ENCODE measurements around the gene GH2.

GH2 gene

GRCh38 chr17:63842540-63843386, 39.0 kb downstream of the GH2 start, which contains the start of gene SMARCD2:
Gene SMARCD2 (minus strand): TSS chr17:63842685. CDS start chr17:63842674, 11 bp downstream.
- Mint-ChIP-seq H3K9me3 (ENCODE audit: low read depth) (no peaks in the 10 kb centered on the region), H3K4me3 (peak within 1 kb of the TSS; percentile 94), H3K36me3 (peaks cover 2% of the 10 kb centered on the region), H3K27ac (peak within 1 kb of the TSS; percentile 92), H3K27me3 (no peaks in the 10 kb centered on the region), H3K4me1 (ENCODE audit: low read depth) (peaks cover 35% of the 10 kb centered on the region)

GRCh38 chr17:63842173-63842539, 39.6 kb downstream of the GH2 start:
- Mint-ChIP-seq H3K4me1 (ENCODE audit: low read depth) (peaks cover 34% of the 10 kb centered on the region), H3K4me3 (peak overlapping the region; percentile 94), H3K27ac (peak overlapping the region; percentile 92), H3K36me3 (peaks cover 2% of the 10 kb centered on the region), H3K27me3 (no peaks in the 10 kb centered on the region), H3K9me3 (ENCODE audit: low read depth) (no peaks in the 10 kb centered on the region)

- peaks cover 2% of the 10 kb centered on the region for H3K36me3 Mint-ChIP-seq
- H3K4me1 Mint-ChIP-seq (ENCODE audit: low read depth): peaks cover 38% of the 10 kb centered on the region
Measured at GRCh38 chr17:63841350-63842172, 40.2 kb downstream of the GH2 start.

GRCh38 chr17:63840591-63841349, 41.0 kb downstream of the GH2 start:
- peak overlapping the region; percentile 92 for H3K27ac Mint-ChIP-seq
- peaks cover 40% of the 10 kb centered on the region for H3K4me1 Mint-ChIP-seq (ENCODE audit: low read depth)
- peaks cover 2% of the 10 kb centered on the region for H3K36me3 Mint-ChIP-seq
- no peaks in the 10 kb centered on the region for H3K27me3 Mint-ChIP-seq
- peak overlapping the region; percentile 94 for H3K4me3 Mint-ChIP-seq
- H3K9me3 Mint-ChIP-seq (ENCODE audit: low read depth): no peaks in the 10 kb centered on the region

More at GRCh38 chr17:63841350-63842172, 40.2 kb downstream of the GH2 start:
- Mint-ChIP-seq H3K27ac (peak overlapping the region; percentile 92), H3K4me3 (peak overlapping the region; percentile 94), H3K27me3 (no peaks in the 10 kb centered on the region), H3K9me3 (ENCODE audit: low read depth) (no peaks in the 10 kb centered on the region)

GRCh38 chr17:63838631-63839171, 43.0 kb downstream of the GH2 start:
- H3K4me1 Mint-ChIP-seq (ENCODE audit: low read depth): peaks cover 44% of the 10 kb centered on the region
- H3K4me3 Mint-ChIP-seq: peak overlapping the region; percentile 32
- H3K27me3 Mint-ChIP-seq: no peaks in the 10 kb centered on the region
- no peaks in the 10 kb centered on the region for H3K9me3 Mint-ChIP-seq (ENCODE audit: low read depth)
- peaks cover 2% of the 10 kb centered on the region for H3K36me3 Mint-ChIP-seq
- peak overlapping the region; percentile 41 for H3K27ac Mint-ChIP-seq

- H3K4me1 Mint-ChIP-seq (ENCODE audit: low read depth): peaks cover 40% of the 10 kb centered on the region
- no peaks in the 10 kb centered on the region for H3K27me3 Mint-ChIP-seq
- peaks cover 2% of the 10 kb centered on the region for H3K36me3 Mint-ChIP-seq
- no peaks in the 10 kb centered on the region for H3K9me3 Mint-ChIP-seq (ENCODE audit: low read depth)
- H3K27ac Mint-ChIP-seq: peak overlapping the region; percentile 41
- H3K4me3 Mint-ChIP-seq: peak overlapping the region; percentile 32
Measured at GRCh38 chr17:63837962-63838600, 43.7 kb downstream of the GH2 start.

GRCh38 chr17:63837480-63837879, 44.3 kb downstream of the GH2 start:
- Mint-ChIP-seq H3K4me1 (ENCODE audit: low read depth) (peaks cover 40% of the 10 kb centered on the region), H3K4me3 (no peak overlapping the region), H3K27me3 (no peaks in the 10 kb centered on the region), H3K27ac (no peak overlapping the region), H3K36me3 (peaks cover 2% of the 10 kb centered on the region), H3K9me3 (ENCODE audit: low read depth) (no peaks in the 10 kb centered on the region)

GRCh38 chr17:63836811-63837210, 44.9 kb downstream of the GH2 start:
- Mint-ChIP-seq H3K4me3 (no peak overlapping the region), H3K27ac (peak overlapping the region; percentile 16), H3K4me1 (ENCODE audit: low read depth) (peaks cover 46% of the 10 kb centered on the region), H3K9me3 (ENCODE audit: low read depth) (no peaks in the 10 kb centered on the region), H3K36me3 (peaks cover 2% of the 10 kb centered on the region), H3K27me3 (no peaks in the 10 kb centered on the region)

- no peaks in the 10 kb centered on the region for H3K9me3 Mint-ChIP-seq (ENCODE audit: low read depth)
- no peaks in the 10 kb centered on the region for H3K27me3 Mint-ChIP-seq
- H3K4me3 Mint-ChIP-seq: no peak overlapping the region
- peaks cover 3% of the 10 kb centered on the region for H3K36me3 Mint-ChIP-seq
- peaks cover 50% of the 10 kb centered on the region for H3K4me1 Mint-ChIP-seq (ENCODE audit: low read depth)
- peak overlapping the region; percentile 64 for H3K27ac Mint-ChIP-seq
Measured at GRCh38 chr17:63835167-63835720, 46.5 kb downstream of the GH2 start.

- Mint-ChIP-seq H3K9me3 (ENCODE audit: low read depth) (no peaks in the 10 kb centered on the region), H3K27ac (peak overlapping the region; percentile 37), H3K27me3 (no peaks in the 10 kb centered on the region), H3K4me1 (ENCODE audit: low read depth) (peaks cover 56% of the 10 kb centered on the region), H3K36me3 (peaks cover 5% of the 10 kb centered on the region), H3K4me3 (no peak overlapping the region)
Measured at GRCh38 chr17:63834431-63835166, 47.1 kb downstream of the GH2 start.

- H3K4me3 Mint-ChIP-seq: no peak overlapping the region
- peaks cover 57% of the 10 kb centered on the region for H3K4me1 Mint-ChIP-seq (ENCODE audit: low read depth)
- no peaks in the 10 kb centered on the region for H3K27me3 Mint-ChIP-seq
- no peaks in the 10 kb centered on the region for H3K9me3 Mint-ChIP-seq (ENCODE audit: low read depth)
- H3K27ac Mint-ChIP-seq: peak overlapping the region; percentile 72
- H3K36me3 Mint-ChIP-seq: peaks cover 5% of the 10 kb centered on the region
Measured at GRCh38 chr17:63833741-63834373, 47.9 kb downstream of the GH2 start.

- Mint-ChIP-seq H3K36me3 (peaks cover 7% of the 10 kb centered on the region), H3K27me3 (no peaks in the 10 kb centered on the region), H3K4me1 (ENCODE audit: low read depth) (peaks cover 59% of the 10 kb centered on the region), H3K27ac (peak overlapping the region; percentile 46), H3K4me3 (no peak overlapping the region), H3K9me3 (ENCODE audit: low read depth) (no peaks in the 10 kb centered on the region)
Measured at GRCh38 chr17:63833026-63833740, 48.6 kb downstream of the GH2 start.
